H1 (cell line): ENCODE measurements around the gene ZNF532. TPM values are rescaled to one million over a fixed set of nuclear protein-coding genes. Genes with fewer than 3 reads are reported as not detected.
"Not testable (repeated sequence)": the region's sequence is repeated elsewhere in the genome, so short reads cannot be mapped to it uniquely, and the experiment has no call there.

Source experiments
- CTCF ChIA-PET: fragments of 300-600 bp; sonication (Branson Sonifier 250); formaldehyde crosslinking; loops from one replicate; lab custom pipeline; 2021; ENCODE audit not compliant: partially characterized antibody; lab: Charles Lee
- POLR2A ChIA-PET: fragments of 300-600 bp; sonication (Branson Sonifier 250); formaldehyde crosslinking; loops from one replicate; lab custom pipeline; 2021; ENCODE audit warnings: inconsistent platforms; ENCODE audit not compliant: partially characterized antibody; lab: Charles Lee
- DNase-seq, 2 experiments: peaks; one replicate each; pipeline versions ENCODE4 v3.0.0 to v3.0.0-alpha.2; 2010 to 2022; ENCODE audit warnings: low spot score in 2 of 2, low read depth in 1 of 2, mixed read lengths in 1 of 2
- FAIRE-seq: peaks from 2 replicates; lab custom pipeline; 2011; peaks lifted over from hg19 to GRCh38; lab: Jason Lieb, UNC
- H2AFZ ChIP-seq: 2 replicates; pipeline ENCODE4 v1.8.1; 2012; ENCODE audit warnings: low read length, inconsistent platforms
- H2AK5ac ChIP-seq: 2 replicates; pipeline ENCODE4 v1.6.1; 2013; ENCODE audit warnings: low read depth, low read length
- H2BK120ac ChIP-seq: replicated peaks from 2 replicates; pipeline ENCODE3; 2013; ENCODE audit warnings: low read depth, low read length, inconsistent platforms
- H2BK12ac ChIP-seq: 2 replicates; pipeline ENCODE4 v1.6.1; 2013; ENCODE audit warnings: low read depth, low read length
- H2BK15ac ChIP-seq: 2 replicates; pipeline ENCODE4 v1.6.1; 2013; ENCODE audit warnings: low read length
- H2BK20ac ChIP-seq: 2 replicates; pipeline ENCODE4 v1.6.1; 2013; ENCODE audit warnings: low read length
- H2BK5ac ChIP-seq: 2 replicates; pipeline ENCODE4 v1.6.1; 2013; ENCODE audit warnings: low read depth, low read length
- H3K14ac ChIP-seq: 2 replicates; pipeline ENCODE4 v1.6.1; 2013; ENCODE audit warnings: inconsistent platforms; ENCODE audit not compliant: insufficient read length
- H3K18ac ChIP-seq: 2 replicates; pipeline ENCODE4 v1.6.1; 2013; ENCODE audit warnings: low read length; ENCODE audit errors: extremely low read depth
- H3K23ac ChIP-seq: 2 replicates; pipeline ENCODE4 v1.6.1; 2013; ENCODE audit warnings: inconsistent platforms; ENCODE audit not compliant: insufficient read length
- H3K23me2 ChIP-seq: 2 replicates; pipeline ENCODE4 v1.6.1; 2013; ENCODE audit warnings: low read depth, low read length
- H3K27ac ChIP-seq: 2 replicates; pipeline ENCODE4 v1.6.1; 2011; ENCODE audit warnings: low read depth, low read length, inconsistent platforms
- H3K27me3 ChIP-seq, 4 experiments: replicated peaks in 1 of 4; 1 replicate in 1 of 4; 2 replicates in 3 of 4; pipeline versions ENCODE4 v1.6.1 to v1.8.1; 2011 to 2013; ENCODE audit warnings: low read length in 3 of 4, mild to moderate bottlenecking in 3 of 4, inconsistent platforms in 2 of 4, mixed read lengths in 2 of 4, moderate library complexity in 1 of 4; ENCODE audit not compliant: control insufficient read depth in 3 of 4, insufficient read depth in 3 of 4; ENCODE audit errors: extremely low read depth in 1 of 4
- H3K36me3 ChIP-seq, 4 experiments: 2 replicates each; pipeline versions ENCODE4 v1.6.1 to v1.8.1; 2011 to 2013; ENCODE audit warnings: mild to moderate bottlenecking in 4 of 4, low read length in 3 of 4, moderate library complexity in 2 of 4, control low read depth in 1 of 4, inconsistent platforms in 1 of 4; ENCODE audit not compliant: insufficient read depth in 4 of 4, control insufficient read depth in 2 of 4
- H3K4ac ChIP-seq: replicated peaks from 2 replicates; pipeline ENCODE3; 2013; ENCODE audit warnings: low read length, low read depth, mixed read lengths, inconsistent platforms; ENCODE audit not compliant: insufficient read length
- H3K4me1 ChIP-seq, 4 experiments: replicated peaks in 1 of 4; 1 replicate in 1 of 4; 2 replicates in 3 of 4; pipeline versions ENCODE4 v1.6.1 to v1.8.1; 2011 to 2013; ENCODE audit warnings: low read length in 3 of 4, inconsistent platforms in 2 of 4, mixed read lengths in 1 of 4; ENCODE audit not compliant: insufficient read depth in 4 of 4, control insufficient read depth in 3 of 4
- H3K4me2 ChIP-seq, 2 experiments: 2 replicates each; pipeline versions ENCODE4 v1.6.1 to v1.8.1; 2011 to 2013; ENCODE audit warnings: low read depth in 2 of 2, low read length in 2 of 2, control low read depth in 1 of 2, inconsistent platforms in 1 of 2, mild to moderate bottlenecking in 1 of 2; ENCODE audit not compliant: insufficient read depth in 1 of 2
- H3K4me3 ChIP-seq, 4 experiments: fragments of 200-600, 300-600 bp in 1 of 4; sonication (generic), shearing (Covaris generic), sonication (Bioruptor Twin) in 1 of 4; 2 replicates each; pipeline versions ENCODE4 v1.5.1 to v1.8.1; 2011 to 2016; ENCODE audit warnings: low read length in 4 of 4, low read depth in 3 of 4, control low read depth in 2 of 4, inconsistent platforms in 2 of 4, mild to moderate bottlenecking in 2 of 4, mixed read lengths in 1 of 4, moderate library complexity in 1 of 4; ENCODE audit not compliant: insufficient read depth in 2 of 4; ENCODE audit errors: extremely low read depth in 1 of 4
- H3K56ac ChIP-seq: replicated peaks from 2 replicates; pipeline ENCODE3; 2013; ENCODE audit warnings: low read depth, mild to moderate bottlenecking, mixed read lengths, low read length, inconsistent platforms; ENCODE audit not compliant: insufficient read length
- H3K79me1 ChIP-seq: 2 replicates; pipeline ENCODE4 v1.6.1; 2013; ENCODE audit warnings: low read depth, low read length, control low read depth
- H3K79me2 ChIP-seq, 2 experiments: 2 replicates each; pipeline versions ENCODE4 v1.6.1 to v1.8.1; 2012 to 2013; ENCODE audit warnings: low read length in 2 of 2, mild to moderate bottlenecking in 2 of 2, inconsistent platforms in 1 of 2; ENCODE audit not compliant: insufficient read depth in 2 of 2, control insufficient read depth in 1 of 2
- H3K9ac ChIP-seq, 4 experiments: replicated peaks in 1 of 4; 1 replicate in 1 of 4; 2 replicates in 3 of 4; pipeline versions ENCODE4 v1.6.1 to v1.8.1; 2011 to 2013; ENCODE audit warnings: low read depth in 3 of 4, low read length in 3 of 4, control low read depth in 2 of 4, mild to moderate bottlenecking in 2 of 4, moderate library complexity in 2 of 4, inconsistent platforms in 1 of 4; ENCODE audit errors: extremely low read depth in 1 of 4
- H3K9me3 ChIP-seq, 2 experiments: 2 replicates each; pipeline versions ENCODE4 v1.6.1 to v1.8.1; 2012 to 2013; ENCODE audit warnings: mild to moderate bottlenecking in 2 of 2, moderate library complexity in 2 of 2, control low read depth in 1 of 2, inconsistent platforms in 1 of 2, low read depth in 1 of 2, low read length in 1 of 2, mixed read lengths in 1 of 2; ENCODE audit not compliant: insufficient read depth in 2 of 2
- H4K20me1 ChIP-seq, 2 experiments: replicated peaks in 1 of 2; 2 replicates each; pipeline versions ENCODE3 to v1.8.1; 2011 to 2013; ENCODE audit warnings: inconsistent platforms in 2 of 2, low read length in 2 of 2, mild to moderate bottlenecking in 1 of 2; ENCODE audit not compliant: insufficient read depth in 2 of 2, control insufficient read depth in 1 of 2
- H4K5ac ChIP-seq: 2 replicates; pipeline ENCODE4 v1.6.1; 2013; ENCODE audit warnings: low read length, low read depth, mixed read lengths, inconsistent platforms; ENCODE audit not compliant: insufficient read length
- H4K8ac ChIP-seq: 2 replicates; pipeline ENCODE4 v1.8.0; 2013; ENCODE audit warnings: mild to moderate bottlenecking, moderate library complexity, low read length, inconsistent platforms; ENCODE audit not compliant: insufficient read depth; ENCODE audit errors: extremely low read depth
- H4K91ac ChIP-seq: replicated peaks from 2 replicates; pipeline ENCODE3; 2013; ENCODE audit warnings: low read length, mixed read lengths, inconsistent platforms; ENCODE audit not compliant: insufficient read length
- WGBS, 2 experiments: shearing (Covaris generic) in 1 of 2; methylation state at CpG; one replicate each; pipeline versions ENCODE4 v1.1.6 to v1.1.7; 2013 to 2015; ENCODE audit warnings: low lambda C conversion rate in 2 of 2, mixed read lengths in 2 of 2, inconsistent platforms in 1 of 2, low coverage in 1 of 2, missing lambda C conversion rate in 1 of 2; ENCODE audit not compliant: insufficient replicate concordance in 2 of 2, insufficient coverage in 1 of 2, insufficient read length in 1 of 2; ENCODE audit errors: extremely low coverage in 1 of 2, missing lambda C conversion rate in 1 of 2; 5-methylcytosine and 5-hydroxymethylcytosine counted together
- polyA plus RNA-seq, 7 experiments: library from polyadenylated mRNA; depleted of rRNA in 3 of 7; stranded (reverse) in 5 of 7; unstranded in 2 of 7; fragments of >200 nt in 5 of 7; fragments of 200-250 nt in 2 of 7; gene quantifications; 1 replicate in 5 of 7; 2 replicates in 1 of 7; 4 replicates in 1 of 7; pipeline versions ENCODE4 v1.2.1 to v1.2.3, GENCODE V29; 2011 to 2013; ENCODE audit warnings: missing spikeins in 2 of 7, mixed read lengths in 2 of 7
- total RNA-seq: library from RNA; stranded (reverse); fragmentation: NEBNext Ultra II Directional; extraction: Animal tissue kit (Norgen Biotek cat#: 25700); gene quantifications from 2 replicates; pipeline ENCODE4 v1.2.1, GENCODE V29; 2021

Gene ZNF532
- total and polyA plus RNA-seq, 2 of the 8 experiments (the other 6 are each of a cell fraction or from before 2014, with no cell fraction given), result 143 to 240 TPM

- not testable (repeated sequence) for H3K36me3 ChIP-seq, H2BK5ac ChIP-seq, H2BK120ac ChIP-seq, H4K8ac ChIP-seq, H3K23me2 ChIP-seq, H2AFZ ChIP-seq, DNase-seq, FAIRE-seq, H3K9ac ChIP-seq, H3K23ac ChIP-seq, H3K27ac ChIP-seq, H3K4me3 ChIP-seq, H3K79me2 ChIP-seq, H3K79me1 ChIP-seq, H4K5ac ChIP-seq, H2AK5ac ChIP-seq, H3K56ac ChIP-seq, H3K14ac ChIP-seq, H2BK20ac ChIP-seq, H2BK12ac ChIP-seq, H3K18ac ChIP-seq, H3K9me3 ChIP-seq, H3K4me2 ChIP-seq, H4K20me1 ChIP-seq, H3K27me3 ChIP-seq, H3K4ac ChIP-seq
- 0 out of 2 replicates have a peak overlapping the region, but pooled peaks have one; percentile 84 for H2BK15ac ChIP-seq
- 94% methylated on average over 7 of the region's 7 CpGs; no CpG with 5 or more reads in 1 of the 2 experiments for WGBS, 2 experiments
- ChIA-PET CTCF (interaction anchor here (0.7 kb wide), 1 partner anchor 17 kb away, joined by 3 read pairs; no protein-coding TSS in a partner anchor), POLR2A (interaction anchor here (12.2 to 29.3 kb wide), 2 partner anchors 8 to 25 kb away, joined by 289 to 622 read pairs; partner anchors contain the start of gene ZNF532)
- peaks cover 12 to 27% (median 21%) of the 10 kb centered on the region in 4 experiments; a peak in 6 of 7 replicates for H3K4me1 ChIP-seq
- peak overlapping the region; percentile 14 for H4K91ac ChIP-seq
These were observed 9.2 kb upstream of the ZNF532 start for GRCh38 chr18:58855521-58855920.
